GM19328 (cell line): Measurements from ENCODE around the gene KLHL29.

Experiments used
- ATAC-seq: cut with Tn5 transposase; IDR thresholded peaks from one replicate; pipeline ENCODE4 v1.9.1; 2021; ENCODE audit warnings: mild to moderate bottlenecking, moderate library complexity; ENCODE audit not compliant: unreplicated experiment

The KLHL29 gene

GRCh38 chr2:23445450-23445868 is 60.5 kb downstream of the KLHL29 start:
- ATAC-seq = no peak

GRCh38 chr2:23446916-23447315 is 61.9 kb downstream of the KLHL29 start:
- no peak for ATAC-seq

GRCh38 chr2:23447405-23447804 is 62.4 kb downstream of the KLHL29 start:
- no peak for ATAC-seq

- no peak for ATAC-seq
Observed at GRCh38 chr2:23448906-23449305, 63.9 kb downstream of the KLHL29 start.

DNA sequence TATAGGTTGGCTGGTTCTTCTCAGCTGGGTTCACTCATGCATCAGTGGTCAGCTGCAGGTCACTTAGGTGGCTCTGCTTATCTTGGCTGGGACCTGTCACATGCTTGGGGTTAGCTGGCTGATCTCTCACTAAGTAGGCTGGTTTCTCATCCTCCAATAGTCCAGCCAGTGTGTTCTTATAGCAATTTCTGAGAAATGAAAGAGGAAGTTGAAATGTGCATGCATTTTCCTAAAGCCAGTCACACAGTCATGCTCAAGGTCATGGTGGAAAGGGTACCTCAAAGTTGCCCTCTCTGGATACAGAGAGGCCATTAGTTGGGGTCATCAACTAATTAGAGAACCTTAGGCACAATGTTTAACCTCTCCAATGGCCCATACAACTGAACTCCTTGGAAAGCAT is 64.4 kb downstream of the KLHL29 start:
- ATAC-seq = peak; percentile 77

- ATAC-seq = peak; percentile 0
Observed at GRCh38 chr2:23449831-23450331, 64.9 kb downstream of the KLHL29 start.

GRCh38 chr2:23452372-23452771 is 67.4 kb downstream of the KLHL29 start:
- ATAC-seq = no peak

GRCh38 chr2:23452853-23453420 is 68.0 kb downstream of the KLHL29 start:
- ATAC-seq = peak; percentile 38

DNA sequence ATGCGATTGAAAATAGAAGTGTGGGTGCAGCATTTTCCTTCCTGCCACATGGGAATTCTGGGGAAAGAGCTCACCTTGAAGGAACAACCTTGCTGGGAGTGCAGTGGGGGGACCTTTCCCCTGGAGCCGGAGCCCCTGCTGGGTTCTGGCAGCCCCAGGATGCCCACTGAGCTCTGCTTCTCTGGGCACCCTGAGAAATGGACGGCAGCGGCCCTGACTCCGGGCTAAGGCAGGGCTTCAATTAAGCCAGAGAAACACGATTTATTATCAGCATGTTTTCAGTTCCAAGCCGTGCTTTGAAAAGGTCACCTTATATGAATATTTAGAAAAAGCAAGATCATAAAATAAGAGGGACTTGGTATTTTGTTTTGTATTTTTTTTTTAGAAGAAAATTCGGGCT is 68.5 kb downstream of the KLHL29 start:
- ATAC-seq = no peak

DNA sequence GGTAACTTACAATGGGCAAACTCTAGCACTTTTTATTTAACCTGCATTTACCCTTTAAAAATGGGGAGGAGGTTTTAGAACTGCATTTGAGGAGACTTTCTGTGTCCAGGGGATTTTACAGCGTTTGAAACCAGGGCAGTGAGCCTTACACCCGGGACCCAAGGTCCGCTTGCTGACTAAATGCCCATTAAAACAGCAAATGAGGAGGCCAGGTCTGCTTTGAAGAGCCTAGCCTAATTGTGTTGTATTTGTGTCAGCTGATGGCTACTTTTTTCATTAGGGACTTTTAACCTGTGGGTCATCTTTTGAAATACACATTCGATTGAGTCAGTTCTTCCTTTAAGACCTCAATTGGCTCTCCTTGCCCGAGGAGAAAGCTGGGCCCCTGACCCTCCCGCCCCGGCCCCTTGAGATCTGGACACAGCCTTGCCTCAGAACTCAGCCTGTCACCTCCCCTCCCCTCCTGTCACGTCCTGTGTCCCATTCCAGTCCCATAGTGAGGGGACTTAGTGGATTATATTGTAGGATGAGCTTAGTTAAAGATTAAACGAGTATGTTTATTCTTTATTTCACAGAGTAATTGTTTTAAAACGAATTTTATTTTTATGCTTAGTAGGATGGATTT is 69.0 kb downstream of the KLHL29 start:
- ATAC-seq = no peak

GRCh38 chr2:23454501-23455120 is 69.6 kb downstream of the KLHL29 start:
- no peak for ATAC-seq

GRCh38 chr2:23456396-23456795 is 71.4 kb downstream of the KLHL29 start:
- ATAC-seq = no peak

GRCh38 chr2:23456881-23457760 is 72.1 kb downstream of the KLHL29 start:
- ATAC-seq = no peak

GRCh38 chr2:23457990-23458682 is 73.2 kb downstream of the KLHL29 start:
- ATAC-seq = no peak

GRCh38 chr2:23459032-23459431 is 74.1 kb downstream of the KLHL29 start:
- no peak for ATAC-seq

DNA sequence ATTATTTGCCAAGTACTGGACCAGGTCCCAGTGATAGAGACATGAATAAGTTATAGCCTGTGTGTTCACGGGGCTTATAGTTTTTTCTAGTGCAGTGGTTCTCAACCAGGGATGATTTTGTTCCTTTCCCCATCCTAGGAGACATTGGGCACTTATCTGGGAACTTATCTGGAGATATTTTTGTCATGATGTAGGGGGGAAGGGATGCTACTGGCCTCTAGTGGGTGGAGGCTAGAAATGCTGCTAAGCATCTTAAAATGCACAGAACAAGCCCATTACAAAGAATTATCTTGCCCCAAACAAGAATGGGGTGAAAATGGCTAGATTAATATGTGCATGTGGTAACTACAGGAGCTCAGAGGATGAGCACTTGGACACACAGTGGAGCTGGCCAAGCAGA is 75.2 kb downstream of the KLHL29 start:
- ATAC-seq = no peak

DNA sequence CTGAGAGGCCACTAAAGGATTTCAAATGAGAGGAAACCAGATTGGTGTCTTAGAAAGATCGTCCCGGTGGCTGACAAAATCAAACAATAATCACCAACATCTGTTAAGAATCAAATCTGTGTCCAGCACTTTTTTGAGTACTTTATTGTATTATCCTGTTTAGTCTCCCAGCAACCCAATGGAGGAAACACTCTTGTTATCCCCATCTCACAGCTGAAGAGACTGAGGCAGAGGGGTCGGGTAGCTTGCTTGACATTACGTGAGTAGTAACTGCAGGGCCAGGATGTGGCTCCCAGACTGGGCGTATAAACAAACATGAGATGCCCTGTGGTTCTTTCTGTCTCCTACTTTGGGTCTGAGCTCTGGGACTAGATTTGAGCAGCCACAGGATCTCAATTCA is 76.0 kb downstream of the KLHL29 start:
- no peak for ATAC-seq

DNA sequence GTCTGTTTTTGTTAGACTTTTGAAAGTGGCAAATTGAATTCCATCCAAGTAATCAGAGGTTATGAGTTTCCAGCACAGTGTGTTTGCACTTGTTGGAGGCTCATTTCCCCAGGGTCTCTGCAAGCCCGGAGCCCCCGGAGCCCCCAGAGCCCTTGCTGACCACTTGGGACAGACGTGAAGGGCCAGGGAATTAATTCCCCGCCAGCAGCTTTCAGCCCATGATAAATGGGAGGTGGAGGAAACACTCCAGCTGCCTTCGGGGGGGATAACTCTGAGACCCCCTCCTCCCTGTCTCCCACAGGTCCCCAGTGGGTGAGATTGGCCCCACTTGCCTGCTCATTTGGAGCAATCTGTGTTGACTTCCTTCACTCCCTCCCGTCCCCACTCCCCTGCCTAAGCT is 79.2 kb downstream of the KLHL29 start:
- no peak for ATAC-seq

GRCh38 chr2:23464905-23465537 is 80.0 kb downstream of the KLHL29 start:
- ATAC-seq = no peak

DNA sequence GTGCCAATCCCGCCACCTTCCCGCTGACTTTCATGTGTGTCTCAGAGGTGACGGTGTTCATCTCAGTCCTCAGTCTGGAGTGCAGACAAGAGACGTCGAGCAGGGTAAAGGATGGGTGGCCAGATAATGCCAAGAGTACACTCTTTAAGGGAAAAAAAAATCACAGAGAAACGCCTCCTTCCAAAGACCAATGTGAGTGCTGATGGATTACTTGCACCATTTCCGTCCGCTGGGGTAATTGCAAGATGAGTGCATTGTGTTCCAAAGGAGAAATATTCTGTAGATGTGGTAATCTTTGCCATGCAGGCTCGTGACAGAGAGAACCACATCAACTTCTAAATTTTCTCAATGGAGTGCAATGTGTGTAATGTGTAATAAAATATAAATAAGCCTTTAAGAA is 81.0 kb downstream of the KLHL29 start:
- no peak for ATAC-seq
